Measurements from ENCODE around the gene LYPD6B. TPM values are rescaled to one million over a fixed set of nuclear protein-coding genes. Genes with fewer than 3 reads are reported as not detected.

Gene LYPD6B
- total RNA-seq, 1 donor from 2014 or later, result 1.2 TPM

DNA sequence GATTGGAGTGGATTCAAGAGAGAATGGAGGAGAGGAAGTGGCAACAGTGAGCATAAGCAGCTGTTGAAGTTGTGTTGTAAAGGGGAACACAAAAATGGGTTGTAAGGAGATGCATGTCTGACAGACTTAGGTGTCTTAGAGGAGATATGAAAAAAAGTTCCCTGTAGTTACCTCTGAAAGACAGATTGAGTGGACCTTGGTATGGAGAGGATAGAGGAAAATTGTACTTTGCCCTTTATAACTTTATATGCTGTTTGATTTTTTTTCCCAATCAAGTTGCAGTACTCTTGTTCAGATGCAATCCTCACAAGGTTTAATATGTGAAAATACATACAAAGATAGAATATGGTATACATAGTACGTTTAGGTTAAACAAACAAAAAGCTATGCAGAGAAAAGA lies 73.6 kb downstream of the LYPD6B start:
- Mint-ChIP-seq H3K9me3 (ENCODE audit: low read depth) (peaks cover 10% of the 10 kb centered on the region), H3K4me1 (ENCODE audit: low read depth) (no peaks in the 10 kb centered on the region)

DNA sequence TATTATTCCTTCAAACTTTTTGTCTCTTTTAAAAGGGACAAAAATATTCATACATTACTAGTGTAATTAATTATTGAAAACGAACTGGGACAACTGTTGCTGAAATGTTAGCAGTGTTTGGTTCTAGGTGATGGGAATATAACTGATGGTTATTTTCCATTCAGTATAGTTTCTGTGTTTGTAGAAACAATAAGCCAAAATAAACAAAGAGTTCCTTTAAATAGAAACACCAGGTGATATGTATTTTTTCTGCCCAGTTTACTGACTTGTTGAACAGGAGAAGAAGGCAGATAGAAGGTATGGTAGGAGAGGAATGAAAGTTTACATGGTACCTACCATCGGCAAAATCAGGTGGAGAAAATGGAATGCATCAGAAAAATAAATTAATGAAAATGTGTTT lies 74.2 kb downstream of the LYPD6B start:
- no peak for DNase-seq (ENCODE audit: low spot score)
- no peak overlapping the region for H3K4me3 Mint-ChIP-seq (ENCODE audit: unreplicated experiment)
- H3K27me3 Mint-ChIP-seq (ENCODE audit: low read depth), result no peaks in the 10 kb centered on the region
- TF ChIP-seq, protein P1, sequence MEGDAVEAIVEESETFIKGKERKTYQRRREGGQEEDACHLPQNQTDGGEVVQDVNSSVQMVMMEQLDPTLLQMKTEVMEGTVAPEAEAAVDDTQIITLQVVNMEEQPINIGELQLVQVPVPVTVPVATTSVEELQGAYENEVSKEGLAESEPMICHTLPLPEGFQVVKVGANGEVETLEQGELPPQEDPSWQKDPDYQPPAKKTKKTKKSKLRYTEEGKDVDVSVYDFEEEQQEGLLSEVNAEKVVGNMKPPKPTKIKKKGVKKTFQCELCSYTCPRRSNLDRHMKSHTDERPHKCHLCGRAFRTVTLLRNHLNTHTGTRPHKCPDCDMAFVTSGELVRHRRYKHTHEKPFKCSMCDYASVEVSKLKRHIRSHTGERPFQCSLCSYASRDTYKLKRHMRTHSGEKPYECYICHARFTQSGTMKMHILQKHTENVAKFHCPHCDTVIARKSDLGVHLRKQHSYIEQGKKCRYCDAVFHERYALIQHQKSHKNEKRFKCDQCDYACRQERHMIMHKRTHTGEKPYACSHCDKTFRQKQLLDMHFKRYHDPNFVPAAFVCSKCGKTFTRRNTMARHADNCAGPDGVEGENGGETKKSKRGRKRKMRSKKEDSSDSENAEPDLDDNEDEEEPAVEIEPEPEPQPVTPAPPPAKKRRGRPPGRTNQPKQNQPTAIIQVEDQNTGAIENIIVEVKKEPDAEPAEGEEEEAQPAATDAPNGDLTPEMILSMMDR (IDR thresholded peaks at IDR 0.05), result no peak
- peaks cover 5% of the 10 kb centered on the region for H3K9me3 Mint-ChIP-seq (ENCODE audit: low read depth)
- H3K36me3 Mint-ChIP-seq (ENCODE audit: low read depth), result no peaks in the 10 kb centered on the region
- no peak overlapping the region for H3K27ac Mint-ChIP-seq (ENCODE audit: unreplicated experiment)
- H3K4me1 Mint-ChIP-seq (ENCODE audit: low read depth), result no peaks in the 10 kb centered on the region

More for the DNA sequence above, 73.6 kb downstream of the LYPD6B start:
- TF ChIP-seq, protein P1 (IDR thresholded peaks at IDR 0.05), result no peak
- DNase-seq (ENCODE audit: low spot score), result no peak
- no peaks in the 10 kb centered on the region for H3K36me3 Mint-ChIP-seq (ENCODE audit: low read depth)
- no peak overlapping the region for H3K4me3 Mint-ChIP-seq (ENCODE audit: unreplicated experiment)
- no peak overlapping the region for H3K27ac Mint-ChIP-seq (ENCODE audit: unreplicated experiment)
- no peaks in the 10 kb centered on the region for H3K27me3 Mint-ChIP-seq (ENCODE audit: low read depth)

DNA sequence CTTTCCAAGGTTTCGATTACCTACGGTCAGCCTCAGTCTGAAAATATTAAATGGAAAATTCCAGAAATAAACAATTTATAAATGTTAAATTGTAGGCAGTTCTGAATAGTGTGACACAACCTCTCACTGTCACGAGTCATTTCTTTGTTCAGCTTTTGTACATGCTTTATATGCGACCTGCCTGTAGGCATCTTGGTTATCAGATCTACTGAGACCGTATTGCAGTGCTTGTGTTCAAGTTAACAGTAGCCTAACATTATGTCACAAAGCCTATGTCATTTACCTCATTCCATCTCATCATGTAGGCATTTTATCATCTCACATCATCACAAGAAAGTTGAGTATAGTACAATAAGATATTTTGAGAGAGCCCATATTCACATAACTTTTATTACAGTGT lies 77.3 kb downstream of the LYPD6B start:
- Mint-ChIP-seq H3K27me3 (ENCODE audit: low read depth) (no peaks in the 10 kb centered on the region), H3K4me1 (ENCODE audit: low read depth) (no peaks in the 10 kb centered on the region), H3K9me3 (ENCODE audit: low read depth) (no peaks in the 10 kb centered on the region), H3K36me3 (ENCODE audit: low read depth) (no peaks in the 10 kb centered on the region), H3K27ac (ENCODE audit: unreplicated experiment) (no peak overlapping the region), H3K4me3 (ENCODE audit: unreplicated experiment) (no peak overlapping the region)
- DNase-seq (ENCODE audit: low spot score), result no peak
- TF ChIP-seq, protein P1 (IDR thresholded peaks at IDR 0.05), result no peak

DNA sequence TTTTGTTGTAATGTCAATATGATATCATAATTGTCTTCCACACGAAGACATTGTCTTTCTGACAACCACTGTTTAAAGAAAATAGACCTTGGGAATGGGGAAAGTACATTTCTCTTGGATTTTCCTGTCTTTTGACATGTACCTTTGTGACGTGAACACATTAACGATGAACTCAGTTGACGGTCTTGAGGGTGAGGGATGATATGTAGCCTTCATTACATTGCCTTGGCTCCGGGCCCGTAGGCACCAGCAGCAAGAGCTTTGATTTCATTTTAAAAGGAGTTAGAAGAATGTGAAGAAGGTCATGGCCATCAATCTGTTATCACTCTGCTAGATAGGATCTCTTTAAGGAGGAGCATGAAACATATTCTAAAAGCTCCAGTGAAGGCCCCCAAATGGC lies 80.9 kb downstream of the LYPD6B start:
- TF ChIP-seq, protein P1 (IDR thresholded peaks at IDR 0.05), result no peak

DNA sequence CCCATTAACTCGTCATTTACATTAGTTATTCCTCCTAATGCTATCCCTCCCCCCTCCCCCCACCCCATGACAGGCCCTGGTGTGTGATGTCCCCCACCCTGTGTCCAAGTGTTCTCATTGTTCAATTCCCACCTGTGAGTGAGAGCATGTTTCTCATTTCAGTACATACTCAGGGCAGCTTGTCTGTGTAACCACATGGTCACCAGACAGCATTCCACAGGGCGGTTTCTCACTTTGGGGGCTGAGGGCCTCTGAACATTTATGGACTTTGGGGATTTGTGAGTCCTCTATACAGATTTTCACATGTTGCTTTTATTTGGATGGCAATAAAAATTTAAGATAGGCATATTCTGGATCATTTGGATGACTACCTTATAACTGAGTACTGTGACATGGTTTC lies 84.0 kb downstream of the LYPD6B start:
- no peaks in the 10 kb centered on the region for H3K4me1 Mint-ChIP-seq (ENCODE audit: low read depth)
- H3K4me3 Mint-ChIP-seq (ENCODE audit: unreplicated experiment), result no peak overlapping the region
- no peaks in the 10 kb centered on the region for H3K27me3 Mint-ChIP-seq (ENCODE audit: low read depth)
- TF ChIP-seq, protein P1 (IDR thresholded peaks at IDR 0.05), result no peak
- H3K9me3 Mint-ChIP-seq (ENCODE audit: low read depth), result no peaks in the 10 kb centered on the region
- H3K36me3 Mint-ChIP-seq (ENCODE audit: low read depth), result no peaks in the 10 kb centered on the region
- H3K27ac Mint-ChIP-seq (ENCODE audit: unreplicated experiment), result no peak overlapping the region
- DNase-seq (ENCODE audit: low spot score), result no peak

More for the DNA sequence above, 80.9 kb downstream of the LYPD6B start:
- Mint-ChIP-seq H3K9me3 (ENCODE audit: low read depth) (no peaks in the 10 kb centered on the region), H3K27ac (ENCODE audit: unreplicated experiment) (no peak overlapping the region), H3K4me3 (ENCODE audit: unreplicated experiment) (no peak overlapping the region), H3K27me3 (ENCODE audit: low read depth) (no peaks in the 10 kb centered on the region), H3K4me1 (ENCODE audit: low read depth) (no peaks in the 10 kb centered on the region), H3K36me3 (ENCODE audit: low read depth) (no peaks in the 10 kb centered on the region)
- DNase-seq (ENCODE audit: low spot score), result no peak
